ENCODE measurements around the gene ERBIN. TPM values are rescaled to one million over a fixed set of nuclear protein-coding genes. Genes with fewer than 3 reads are reported as not detected.

The ERBIN gene
- total and polyA plus RNA-seq, 2 of the 13 experiments (the other 11 are each of a cell fraction or from before 2014, with no cell fraction given) = 14.4 to 41.7 TPM

GRCh38 chr5:65893749-65894430 lies 32.5 kb upstream of the ERBIN start:
- H3K9ac ChIP-seq (ENCODE audit: insufficient read depth, low read depth, low read length) = no peak overlapping the region
- no peak overlapping the region for H3K4me2 ChIP-seq (ENCODE audit: low read depth, low read length)
- H3K4me3 ChIP-seq (replicated peaks in 1 of 3; ENCODE audit: insufficient read depth in 1 of 3, low read depth in 2 of 3, low read length in 3 of 3) = no peak overlapping the region
- ATAC-seq (peak; percentile 60), FAIRE-seq (no peak), DNase-seq (ENCODE audit: low spot score) (no peak)
- no peaks in the 10 kb centered on the region for H3K36me3 ChIP-seq (replicated peaks in 1 of 2; ENCODE audit: control insufficient read depth in 1 of 2, insufficient read depth in 2 of 2, low read length in 2 of 2)
- POLR2A ChIA-PET = no interaction called here
- 32% methylated on average over 9 of the region's 9 CpGs for WGBS (ENCODE audit: low lambda C conversion rate)
- no peak overlapping the region for H3K27ac ChIP-seq (ENCODE audit: extremely low read length, insufficient read depth, low read length)
- no peak overlapping the region for H2AFZ ChIP-seq (ENCODE audit: low read length)
- TF ChIP-seq PAWR (CRISPR knock-in tag; IDR thresholded peaks at IDR 0.05; ENCODE audit: borderline replicate concordance) = no peak
- TF ChIP-seq TARDBP (CRISPR knock-in tag; IDR thresholded peaks at IDR 0.05) = no peak
- TF ChIP-seq ZSCAN5A (CRISPR knock-in tag; IDR thresholded peaks at IDR 0.05; ENCODE audit: borderline replicate concordance) = no peak
- no peak for TF ChIP-seq ZNF326 (CRISPR knock-in tag; IDR thresholded peaks at IDR 0.05; ENCODE audit: borderline replicate concordance)
- TF ChIP-seq MAFK (conservative IDR thresholded peaks at IDR 0.05 in 1 of 2, IDR thresholded peaks at IDR 0.05 in 1 of 2; ENCODE audit: low read length in 2 of 2) = peak in 1 of 2 experiments; percentile 43; a peak in 1 of 4 replicates
- no peak for TF ChIP-seq DNMT3B (CRISPR knock-in tag; conservative IDR thresholded peaks at IDR 0.05)
- no peak for TF ChIP-seq ZSCAN29 (CRISPR knock-in tag; conservative IDR thresholded peaks at IDR 0.05)
- TF ChIP-seq MAFF (IDR thresholded peaks at IDR 0.05; ENCODE audit: low read depth, low read length) = 0 out of 2 replicates have a peak, but pooled peaks have one; percentile 28
- no peak for TF ChIP-seq PHB2 (IDR thresholded peaks at IDR 0.05; ENCODE audit: partially characterized antibody)
- BruUV-seq (replicated peaks) = no TSS peak
- H4K20me1 ChIP-seq (ENCODE audit: insufficient read depth, low read length) = no peaks in the 10 kb centered on the region
- peaks cover 0 to 3% of the 10 kb centered on the region in 2 experiments; a peak in 1 of 5 replicates for H3K27me3 ChIP-seq (ENCODE audit: control insufficient read depth in 1 of 2, insufficient read depth in 2 of 2, low read length in 2 of 2)
- no peaks in the 10 kb centered on the region for H3K79me2 ChIP-seq (ENCODE audit: insufficient read depth, low read length)
- intact Hi-C loops (cut with micrococcal nuclease; ENCODE audit: unreplicated experiment) = no loop called here
- H3K4me1 ChIP-seq (ENCODE audit: insufficient read depth, low read length) = no peaks in the 10 kb centered on the region
- H3K9me3 ChIP-seq (ENCODE audit: low read length) = no peaks in the 10 kb centered on the region
- CTCF ChIA-PET (ENCODE audit: low intra/inter-chr PET ratio, low total read pairs) = no interaction called here
- in situ Hi-C loops (cut with HindIII; ENCODE audit: extremely low pct_ligation_motif_present, low pct_unique_long_range_greater_than_20kb) = no loop called here

Data from HepG2 (cell line).